ENCODE results near the gene TNPO1. TPM values are rescaled to one million over a fixed set of nuclear protein-coding genes. Genes with fewer than 3 reads are reported as not detected.

TNPO1 gene
- total and polyA plus RNA-seq, 9 of the 15 experiments (the other 6 are each of a cell fraction or from before 2014, with no cell fraction given) = 20.8 to 176 (median 97.9) TPM

- peak overlapping the region; percentile 77 for H2AFZ ChIP-seq (ENCODE audit: low read depth, low read length)
- peaks cover 9% of the 10 kb centered on the region; the same call in 1 of the 2 replicates for H4K20me1 ChIP-seq (replicated peaks; ENCODE audit: control insufficient read depth, insufficient read depth, low read length)
- peak; percentile 48 for FAIRE-seq
- H3K27ac ChIP-seq (ENCODE audit: extremely low read depth, low read depth, low read length) = peak overlapping the region; percentile 94
- H3K9me3 ChIP-seq (replicated peaks; ENCODE audit: control insufficient read depth, insufficient read depth, low read depth, low read length) = no peaks in the 10 kb centered on the region; the same call in 1 of the 2 replicates
- H3K4me3 ChIP-seq = peak overlapping the region; percentile 72
- peak overlapping the region; percentile 94 to 96 for H3K9ac ChIP-seq (ENCODE audit: insufficient read depth in 1 of 2, low read depth in 2 of 2, low read length in 2 of 2)
- ChIA-PET CTCF (ENCODE audit: low intra/inter-chr PET ratio) (no interaction called here), POLR2A (interaction anchor here (0.6 to 2.3 kb wide), 8 partner anchors 9 to 375 kb away, joined by 3 to 15 read pairs (median 4); no protein-coding TSS in a partner anchor)
- H3K9me1 ChIP-seq (ENCODE audit: control insufficient read depth, insufficient read depth, low read length) = no peaks in the 10 kb centered on the region
- DNase-seq (ENCODE audit: extremely low read depth in 1 of 4, low spot score in 3 of 4) = peak; percentile 67 to 87 (median 83)
- in situ Hi-C loops (cut with MboI) = no loop called here
- BruUV-seq (replicated peaks) = TSS peak; percentile 40
- WGBS (ENCODE audit: insufficient coverage, low coverage, missing lambda C conversion rate) = 0% methylated on average over 42 of the region's 81 CpGs
- no peaks in the 10 kb centered on the region for H3K27me3 ChIP-seq (ENCODE audit: control insufficient read depth in 2 of 2, insufficient read depth in 2 of 2, low read length in 2 of 2)
- intact Hi-C loops (cut with micrococcal nuclease) = loop anchor here (2.0 to 10.0 kb wide), 2 partner anchors 32 to 324 kb away; partner anchors contain the start of gene TNPO1
- peaks cover 45% of the 10 kb centered on the region for H3K36me3 ChIP-seq (ENCODE audit: control insufficient read depth, insufficient read depth, low read length)
- H3K79me2 ChIP-seq (ENCODE audit: control insufficient read depth, insufficient read depth, low read length) = peaks cover 64% of the 10 kb centered on the region
- H3K4me2 ChIP-seq (ENCODE audit: insufficient read depth, low read length) = peak overlapping the region; percentile 85
- peaks cover 0 to 13% of the 10 kb centered on the region in 2 experiments; a peak in 3 of 5 replicates for H3K4me1 ChIP-seq (replicated peaks in 1 of 2; ENCODE audit: control insufficient read depth in 2 of 2, insufficient read depth in 2 of 2, low read length in 2 of 2)
- peak; percentile 74 for ATAC-seq
- peak; percentile 10; the same call in 1 of the 2 replicates for TF ChIP-seq FOSL1 (tag; conservative IDR thresholded peaks at IDR 0.05)
- TF ChIP-seq GABPA (tag; conservative IDR thresholded peaks at IDR 0.05; ENCODE audit: low read depth) = peak; percentile 75
- no peak for TF ChIP-seq NFYB (IDR thresholded peaks at IDR 0.05; ENCODE audit: extremely low read depth, insufficient read length)
- no peak for TF ChIP-seq ELF2 (CRISPR knock-in tag; IDR thresholded peaks at IDR 0.05)
- TF ChIP-seq ZKSCAN3 (CRISPR knock-in tag; IDR thresholded peaks at IDR 0.05) = no peak
- no peak for TF ChIP-seq ZFP30 (CRISPR knock-in tag; IDR thresholded peaks at IDR 0.05; ENCODE audit: borderline replicate concordance)
- TF ChIP-seq, protein P1, sequence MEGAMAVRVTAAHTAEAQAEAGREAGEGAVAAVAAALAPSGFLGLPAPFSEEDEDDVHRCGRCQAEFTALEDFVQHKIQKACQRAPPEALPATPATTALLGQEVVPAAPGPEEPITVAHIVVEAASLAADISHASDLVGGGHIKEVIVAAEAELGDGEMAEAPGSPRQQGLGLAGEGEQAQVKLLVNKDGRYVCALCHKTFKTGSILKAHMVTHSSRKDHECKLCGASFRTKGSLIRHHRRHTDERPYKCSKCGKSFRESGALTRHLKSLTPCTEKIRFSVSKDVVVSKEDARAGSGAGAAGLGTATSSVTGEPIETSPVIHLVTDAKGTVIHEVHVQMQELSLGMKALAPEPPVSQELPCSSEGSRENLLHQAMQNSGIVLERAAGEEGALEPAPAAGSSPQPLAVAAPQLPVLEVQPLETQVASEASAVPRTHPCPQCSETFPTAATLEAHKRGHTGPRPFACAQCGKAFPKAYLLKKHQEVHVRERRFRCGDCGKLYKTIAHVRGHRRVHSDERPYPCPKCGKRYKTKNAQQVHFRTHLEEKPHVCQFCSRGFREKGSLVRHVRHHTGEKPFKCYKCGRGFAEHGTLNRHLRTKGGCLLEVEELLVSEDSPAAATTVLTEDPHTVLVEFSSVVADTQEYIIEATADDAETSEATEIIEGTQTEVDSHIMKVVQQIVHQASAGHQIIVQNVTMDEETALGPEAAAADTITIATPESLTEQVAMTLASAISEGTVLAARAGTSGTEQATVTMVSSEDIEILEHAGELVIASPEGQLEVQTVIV (CRISPR knock-in tag; IDR thresholded peaks at IDR 0.05; ENCODE audit: borderline replicate concordance) = no peak
- TF ChIP-seq ZNF583 (CRISPR knock-in tag; IDR thresholded peaks at IDR 0.05) = no peak
- no peak for TF ChIP-seq DDX20 (tag; IDR thresholded peaks at IDR 0.05; ENCODE audit: low read depth)
- TF ChIP-seq MXI1 (IDR thresholded peaks at IDR 0.05; ENCODE audit: low read depth, low read length) = 0 out of 2 replicates have a peak, but pooled peaks have one; percentile 21
- peak; percentile 89 for TF ChIP-seq RBFOX2 (IDR thresholded peaks at IDR 0.05; ENCODE audit: low read depth, low read length)
- no peak for TF ChIP-seq CEBPB (tag; IDR thresholded peaks at IDR 0.05)
- TF ChIP-seq, protein P2, sequence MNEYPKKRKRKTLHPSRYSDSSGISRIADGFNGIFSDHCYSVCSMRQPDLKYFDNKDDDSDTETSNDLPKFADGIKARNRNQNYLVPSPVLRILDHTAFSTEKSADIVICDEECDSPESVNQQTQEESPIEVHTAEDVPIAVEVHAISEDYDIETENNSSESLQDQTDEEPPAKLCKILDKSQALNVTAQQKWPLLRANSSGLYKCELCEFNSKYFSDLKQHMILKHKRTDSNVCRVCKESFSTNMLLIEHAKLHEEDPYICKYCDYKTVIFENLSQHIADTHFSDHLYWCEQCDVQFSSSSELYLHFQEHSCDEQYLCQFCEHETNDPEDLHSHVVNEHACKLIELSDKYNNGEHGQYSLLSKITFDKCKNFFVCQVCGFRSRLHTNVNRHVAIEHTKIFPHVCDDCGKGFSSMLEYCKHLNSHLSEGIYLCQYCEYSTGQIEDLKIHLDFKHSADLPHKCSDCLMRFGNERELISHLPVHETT (CRISPR knock-in tag; conservative IDR thresholded peaks at IDR 0.05 in 1 of 2, IDR thresholded peaks at IDR 0.05 in 1 of 2) = peak in 1 of 2 experiments; percentile 60; a peak in 1 of 4 replicates
- TF ChIP-seq STAT5A (IDR thresholded peaks at IDR 0.05; ENCODE audit: borderline replicate concordance, low read length) = no peak; the same call in 1 of the 2 replicates
These were observed 32.3 kb downstream of the TNPO1 start for GRCh38 chr5:72848474-72849428.
